HEK293 (cell line): ENCODE data around the gene NOXO1.

ENCODE experiments used
- CTCF ChIP-seq: fragments of 450-650 bp; formaldehyde crosslinking; IDR thresholded peaks from 2 replicates; pipeline ENCODE4 v1.5.1; 2016; ENCODE audit warnings: missing biosample characterization, missing genetic modification characterization
- GLI4 ChIP-seq: fragments of 450-650 bp; formaldehyde crosslinking; IDR thresholded peaks from 2 replicates; pipeline ENCODE4 v1.5.1; 2016; ENCODE audit warnings: missing biosample characterization, missing genetic modification characterization
- HIC1 ChIP-seq: fragments of 450-650 bp; formaldehyde crosslinking; IDR thresholded peaks from 2 replicates; pipeline ENCODE4 v1.5.1; 2016; ENCODE audit warnings: missing biosample characterization, missing genetic modification characterization
- MZF1 ChIP-seq: fragments of 450-650 bp; formaldehyde crosslinking; IDR thresholded peaks from 2 replicates; pipeline ENCODE4 v1.5.1; 2017; ENCODE audit warnings: missing biosample characterization, missing genetic modification characterization, borderline replicate concordance
- REST ChIP-seq: fragments of 450-650 bp; formaldehyde crosslinking; IDR thresholded peaks from 2 replicates; pipeline ENCODE4 v1.5.1; 2016; ENCODE audit warnings: missing biosample characterization, missing genetic modification characterization
- ZBTB21 ChIP-seq: fragments of 450-650 bp; formaldehyde crosslinking; IDR thresholded peaks from 2 replicates; pipeline ENCODE4 v1.5.1; 2017; ENCODE audit warnings: missing biosample characterization, missing genetic modification characterization
- ZFP41 ChIP-seq: fragments of 450-650 bp; formaldehyde crosslinking; IDR thresholded peaks from 2 replicates; pipeline ENCODE4 v1.5.1; 2016; ENCODE audit warnings: missing biosample characterization, missing genetic modification characterization, borderline replicate concordance
- ZNF114 ChIP-seq: fragments of 450-650 bp; formaldehyde crosslinking; IDR thresholded peaks from 2 replicates; pipeline ENCODE4 v1.5.0; 2017; ENCODE audit warnings: missing biosample characterization, missing genetic modification characterization
- ZNF121 ChIP-seq: fragments of 450-650 bp; formaldehyde crosslinking; IDR thresholded peaks from 2 replicates; pipeline ENCODE4 v1.5.1; 2016; ENCODE audit warnings: missing biosample characterization, missing genetic modification characterization
- ZNF324 ChIP-seq: fragments of 450-650 bp; formaldehyde crosslinking; IDR thresholded peaks from 2 replicates; pipeline ENCODE4 v1.5.1; 2016; ENCODE audit warnings: missing biosample characterization, missing genetic modification characterization
- ZNF521 ChIP-seq: fragments of 450-650 bp; formaldehyde crosslinking; IDR thresholded peaks from 2 replicates; pipeline ENCODE4 v1.5.1; 2017; ENCODE audit warnings: missing biosample characterization, mild to moderate bottlenecking, missing genetic modification characterization
- ZNF624 ChIP-seq: fragments of 450-650 bp; formaldehyde crosslinking; IDR thresholded peaks from 2 replicates; pipeline ENCODE4 v1.5.1; 2017; ENCODE audit warnings: missing biosample characterization, missing genetic modification characterization
- ZSCAN5A ChIP-seq: fragments of 450-650 bp; formaldehyde crosslinking; IDR thresholded peaks from 2 replicates; pipeline ENCODE4 v1.5.1; 2016; ENCODE audit warnings: missing biosample characterization, missing genetic modification characterization

GRCh38 chr16:2030036-2030435, 48.8 kb upstream of the NOXO1 start:
- no peak for TF ChIP-seq ZNF324 (tag by site-specific recombination)
- TF ChIP-seq HIC1 (tag by site-specific recombination): no peak
- TF ChIP-seq ZNF114 (tag by site-specific recombination): no peak
- no peak for TF ChIP-seq ZBTB21 (tag by site-specific recombination)
- TF ChIP-seq GLI4: no peak
- TF ChIP-seq ZNF121: no peak
- TF ChIP-seq CTCF (tag by site-specific recombination): 0 out of 2 replicates have a peak, but pooled peaks have one; percentile 2
- TF ChIP-seq REST (tag by site-specific recombination): no peak
- no peak for TF ChIP-seq ZSCAN5A (tag by site-specific recombination)
- no peak for TF ChIP-seq ZNF624 (tag by site-specific recombination)
- no peak for TF ChIP-seq ZNF521
- TF ChIP-seq MZF1 (tag by site-specific recombination): no peak
- TF ChIP-seq ZFP41: no peak
